ENCODE measurements around the gene JAZF1.

The JAZF1 gene

GRCh38 chr7:27835376-27835775 is 345.2 kb downstream of the JAZF1 start:
- no peak for DNase-seq (ENCODE audit: low spot score)

- DNase-seq (ENCODE audit: low spot score), result no peak
Measured at GRCh38 chr7:27834179-27834921, 346.2 kb downstream of the JAZF1 start.

GRCh38 chr7:27826357-27826756 is 354.2 kb downstream of the JAZF1 start:
- no peak for DNase-seq (ENCODE audit: low spot score)

GRCh38 chr7:27825891-27826290 is 354.7 kb downstream of the JAZF1 start:
- DNase-seq (ENCODE audit: low spot score), result no peak

GRCh38 chr7:27822245-27822644 is 358.4 kb downstream of the JAZF1 start:
- no peak for DNase-seq (ENCODE audit: low spot score)

- DNase-seq (ENCODE audit: low spot score), result no peak
Measured at GRCh38 chr7:27812706-27813105, 367.9 kb downstream of the JAZF1 start.

- DNase-seq (ENCODE audit: low spot score), result no peak
Measured at GRCh38 chr7:27810186-27810585, 370.4 kb downstream of the JAZF1 start.

- DNase-seq (ENCODE audit: low spot score), result peak; percentile 28
Measured at GRCh38 chr7:27808626-27809025, 372.0 kb downstream of the JAZF1 start.

GRCh38 chr7:27804139-27804538 is 376.5 kb downstream of the JAZF1 start:
- DNase-seq (ENCODE audit: low spot score), result no peak

- DNase-seq (ENCODE audit: low spot score), result no peak
Measured at GRCh38 chr7:27802999-27803398, 377.6 kb downstream of the JAZF1 start.

GRCh38 chr7:27799212-27799611 is 381.4 kb downstream of the JAZF1 start:
- DNase-seq (ENCODE audit: low spot score), result no peak

- no peak for DNase-seq (ENCODE audit: low spot score)
Measured at GRCh38 chr7:27795977-27796376, 384.6 kb downstream of the JAZF1 start.

- DNase-seq (ENCODE audit: low spot score), result no peak
Measured at GRCh38 chr7:27793780-27794179, 386.8 kb downstream of the JAZF1 start.

GRCh38 chr7:27788437-27788836 is 392.2 kb downstream of the JAZF1 start:
- no peak for DNase-seq (ENCODE audit: low spot score)

- peak; percentile 79 for DNase-seq (ENCODE audit: low spot score)
Measured at GRCh38 chr7:27784399-27785053, 396.1 kb downstream of the JAZF1 start.

GRCh38 chr7:27782849-27783248 is 397.7 kb downstream of the JAZF1 start:
- peak; percentile 34 for DNase-seq (ENCODE audit: low spot score)

- no peak for DNase-seq (ENCODE audit: low spot score)
Measured at GRCh38 chr7:27781188-27781587, 399.4 kb downstream of the JAZF1 start.

Data from RKO (cell line).